HEK293 (cell line): ENCODE results near the gene SNTB2.

ENCODE experiments used
- CTCF ChIA-PET: fragments of 350-600 bp; formaldehyde crosslinking; extraction: SDS; loops from one replicate; lab custom pipeline; 2021; ENCODE audit warnings: antibody characterized with exemption; lab: Yijun Ruan, JAX
- POLR2A ChIA-PET: fragments of 300-600 bp; formaldehyde crosslinking; extraction: SDS; loops from one replicate; lab custom pipeline; 2020; ENCODE audit warnings: antibody characterized with exemption, inconsistent platforms; lab: Yijun Ruan, JAX
- H3K27ac ChIP-seq: fragments of 200-500 bp; sonication (Bioruptor generic); 2 replicates; pipeline ENCODE4 v1.5.1; 2014; ENCODE audit warnings: low read depth, low read length, control low read depth, inconsistent platforms; ENCODE audit errors: extremely low read depth
- H3K36me3 ChIP-seq, 2 experiments: fragments of 200-500 bp in 1 of 2; sonication (Bioruptor generic) in 1 of 2; 1 replicate in 1 of 2; 2 replicates in 1 of 2; pipeline ENCODE4 v1.5.1; 2014 to 2017; ENCODE audit warnings: inconsistent platforms in 2 of 2, low read length in 2 of 2; ENCODE audit not compliant: control insufficient read depth in 2 of 2, insufficient read depth in 1 of 2
- H3K4me1 ChIP-seq: fragments of 200-500 bp; sonication (Bioruptor generic); 2 replicates; pipeline ENCODE4 v1.5.1; 2014; ENCODE audit warnings: mild to moderate bottlenecking, low read length, inconsistent platforms; ENCODE audit not compliant: control insufficient read depth, insufficient read depth
- H3K4me3 ChIP-seq: 2 replicates; pipeline ENCODE4 v1.5.1; 2011; ENCODE audit warnings: low read depth, mild to moderate bottlenecking, control low read depth, low read length, moderate library complexity
- H3K9me3 ChIP-seq: fragments of 200-500 bp; sonication (Bioruptor generic); 2 replicates; pipeline ENCODE4 v1.5.1; 2014; ENCODE audit warnings: low read depth, low read length, inconsistent platforms; ENCODE audit not compliant: control insufficient read depth, insufficient read depth
- BCL11B ChIP-seq: fragments of 450-650 bp; formaldehyde crosslinking; IDR thresholded peaks from 2 replicates; pipeline ENCODE4 v1.5.1; 2016; ENCODE audit warnings: low read depth, missing biosample characterization, missing genetic modification characterization
- ELK4 ChIP-seq: IDR thresholded peaks from 2 replicates; pipeline ENCODE4 v1.6.1; 2011; ENCODE audit warnings: mild to moderate bottlenecking, low read depth, low read length, borderline replicate concordance
- TSHZ1 ChIP-seq: fragments of 450-650 bp; formaldehyde crosslinking; IDR thresholded peaks from 2 replicates; pipeline ENCODE4 v1.5.1; 2016; ENCODE audit warnings: missing biosample characterization, missing genetic modification characterization, borderline replicate concordance
- ZBTB1 ChIP-seq: fragments of 450-650 bp; formaldehyde crosslinking; IDR thresholded peaks from 2 replicates; pipeline ENCODE4 v1.5.1; 2016; ENCODE audit warnings: missing biosample characterization, missing genetic modification characterization
- ZBTB21 ChIP-seq: fragments of 450-650 bp; formaldehyde crosslinking; IDR thresholded peaks from 2 replicates; pipeline ENCODE4 v1.5.1; 2017; ENCODE audit warnings: missing biosample characterization, missing genetic modification characterization
- ZBTB44 ChIP-seq: fragments of 450-650 bp; IDR thresholded peaks from 2 replicates; pipeline ENCODE4 v1.5.1; 2018; ENCODE audit warnings: missing biosample characterization, mild to moderate bottlenecking, missing genetic modification characterization
- ZNF121 ChIP-seq: fragments of 450-650 bp; formaldehyde crosslinking; IDR thresholded peaks from 2 replicates; pipeline ENCODE4 v1.5.1; 2016; ENCODE audit warnings: missing biosample characterization, missing genetic modification characterization
- ZNF24 ChIP-seq: fragments of 450-650 bp; formaldehyde crosslinking; IDR thresholded peaks from 2 replicates; pipeline ENCODE4 v1.5.1; 2016; ENCODE audit warnings: missing biosample characterization, missing genetic modification characterization
- ZNF324 ChIP-seq: fragments of 450-650 bp; formaldehyde crosslinking; IDR thresholded peaks from 2 replicates; pipeline ENCODE4 v1.5.1; 2016; ENCODE audit warnings: missing biosample characterization, missing genetic modification characterization
- ZNF366 ChIP-seq: fragments of 450-650 bp; formaldehyde crosslinking; conservative IDR thresholded peaks from 2 replicates; pipeline ENCODE4 v1.5.1; 2016; ENCODE audit warnings: missing biosample characterization, missing genetic modification characterization
- ZNF37A ChIP-seq: fragments of 450-650 bp; IDR thresholded peaks from 2 replicates; pipeline ENCODE4 v1.5.1; 2018; ENCODE audit warnings: missing biosample characterization, missing genetic modification characterization
- ZNF449 ChIP-seq: fragments of 450-650 bp; formaldehyde crosslinking; IDR thresholded peaks from 2 replicates; pipeline ENCODE4 v1.5.1; 2017; ENCODE audit warnings: missing biosample characterization, mild to moderate bottlenecking, missing genetic modification characterization, moderate library complexity
- ZNF571 ChIP-seq: fragments of 450-650 bp; formaldehyde crosslinking; IDR thresholded peaks from 2 replicates; pipeline ENCODE4 v1.5.0; 2017; ENCODE audit warnings: missing biosample characterization, missing genetic modification characterization
- ZNF664 ChIP-seq: fragments of 450-650 bp; formaldehyde crosslinking; IDR thresholded peaks from 2 replicates; pipeline ENCODE4 v1.5.1; 2016; ENCODE audit warnings: missing biosample characterization, missing genetic modification characterization
- ZNF701 ChIP-seq: fragments of 450-650 bp; formaldehyde crosslinking; IDR thresholded peaks from 2 replicates; pipeline ENCODE4 v1.5.1; 2016; ENCODE audit warnings: missing biosample characterization, missing genetic modification characterization
- ZNF843 ChIP-seq: fragments of 450-650 bp; formaldehyde crosslinking; IDR thresholded peaks from 2 replicates; pipeline ENCODE4 v1.5.1; 2016; ENCODE audit warnings: missing biosample characterization, missing genetic modification characterization

SNTB2 gene

GRCh38 chr16:69345923-69346322 is 159.0 kb downstream of the SNTB2 start:
- Histone ChIP-seq H3K9me3 (no peaks in the 10 kb centered on the region), H3K4me1 (peaks cover 3% of the 10 kb centered on the region; the same call in 1 of the 2 replicates), H3K4me3 (no peak overlapping the region), H3K36me3 (peaks cover 14 to 51% of the 10 kb centered on the region in 2 experiments; a peak in 2 of 3 replicates), H3K27ac (no peak overlapping the region)
- TF ChIP-seq BCL11B (tag by site-specific recombination) (no peak), ZNF449 (tag by site-specific recombination) (no peak), ELK4 (no peak)
- ChIA-PET POLR2A (no interaction called here), CTCF (no interaction called here)

GRCh38 chr16:69346683-69347082 is 159.7 kb downstream of the SNTB2 start:
- POLR2A ChIA-PET: interaction anchor here (0.7 kb wide), 1 partner anchor 9 kb away, joined by 4 read pairs; no protein-coding TSS in a partner anchor
- Histone ChIP-seq H3K36me3 (peaks cover 14 to 43% of the 10 kb centered on the region in 2 experiments; a peak in 2 of 3 replicates), H3K27ac (no peak overlapping the region)

More at GRCh38 chr16:69346683-69347082, 159.7 kb downstream of the SNTB2 start:
- H3K4me3 ChIP-seq: no peak overlapping the region
- H3K4me1 ChIP-seq: peaks cover 5% of the 10 kb centered on the region; the same call in 1 of the 2 replicates
- no peaks in the 10 kb centered on the region for H3K9me3 ChIP-seq
- TF ChIP-seq ZBTB44 (tag by site-specific recombination): no peak
- no peak for TF ChIP-seq ZBTB1
- no peak for TF ChIP-seq ZBTB21 (tag by site-specific recombination)
- TF ChIP-seq ZNF366: no peak
- TF ChIP-seq TSHZ1 (tag by site-specific recombination): no peak
- no peak for TF ChIP-seq ZNF37A
- no peak for TF ChIP-seq ZNF843 (tag by site-specific recombination)
- no peak for TF ChIP-seq ZNF121 (tag by site-specific recombination)
- TF ChIP-seq ZNF24 (tag by site-specific recombination): no peak
- TF ChIP-seq ZNF701 (tag by site-specific recombination): no peak
- no peak for TF ChIP-seq ZNF324 (tag by site-specific recombination)
- no peak for TF ChIP-seq ZNF664 (tag by site-specific recombination)
- TF ChIP-seq ZNF571 (tag by site-specific recombination): no peak
- CTCF ChIA-PET: no interaction called here
